Astrocyte (in vitro differentiated cells and primary cell): ENCODE data around the gene KLHL24. TPM values are rescaled to one million over a fixed set of nuclear protein-coding genes. Genes with fewer than 3 reads are reported as not detected.
"Not testable (repeated sequence)": the region's sequence is repeated elsewhere in the genome, so short reads cannot be mapped to it uniquely, and the experiment has no call there.

Source experiments
- DNase-seq: peaks from one replicate; pipeline ENCODE4 v3.0.0-alpha.2; 2010; ENCODE audit warnings: low read depth
- FAIRE-seq: peaks from 2 replicates; lab custom pipeline; 2011; peaks lifted over from hg19 to GRCh38; lab: Jason Lieb, UNC
- H2AFZ ChIP-seq: 2 replicates; pipeline ENCODE4 v1.6.0; 2012; ENCODE audit warnings: low read depth, low read length, inconsistent platforms
- H3K27ac ChIP-seq: 2 replicates; pipeline ENCODE4 v1.5.1; 2011; ENCODE audit warnings: low read depth, low read length, inconsistent platforms
- H3K27me3 ChIP-seq: 2 replicates; pipeline ENCODE4 v1.6.0; 2011; ENCODE audit warnings: low read length, inconsistent platforms; ENCODE audit not compliant: insufficient read depth
- H3K36me3 ChIP-seq: 2 replicates; pipeline ENCODE4 v1.5.1; 2011; ENCODE audit warnings: low read length, inconsistent platforms; ENCODE audit not compliant: insufficient read depth
- H3K4me1 ChIP-seq: 2 replicates; pipeline ENCODE4 v1.5.1; 2011; ENCODE audit warnings: low read length, inconsistent platforms; ENCODE audit not compliant: insufficient read depth
- H3K4me2 ChIP-seq: 2 replicates; pipeline ENCODE4 v1.6.0; 2012; ENCODE audit warnings: low read length, inconsistent platforms
- H3K4me3 ChIP-seq: 2 replicates; pipeline ENCODE4 v1.5.1; 2011; ENCODE audit warnings: low read depth, mild to moderate bottlenecking, low read length, inconsistent platforms; ENCODE audit not compliant: insufficient read depth
- H3K79me2 ChIP-seq: 2 replicates; pipeline ENCODE4 v1.6.0; 2012; ENCODE audit warnings: mild to moderate bottlenecking, low read length, inconsistent platforms; ENCODE audit not compliant: insufficient read depth
- H3K9ac ChIP-seq: 2 replicates; pipeline ENCODE4 v1.6.0; 2012; ENCODE audit warnings: mild to moderate bottlenecking, low read length, inconsistent platforms
- H3K9me3 ChIP-seq: 2 replicates; pipeline ENCODE4 v1.5.1; 2012; ENCODE audit warnings: low read depth, mild to moderate bottlenecking, low read length, inconsistent platforms; ENCODE audit not compliant: insufficient read depth
- H4K20me1 ChIP-seq: 2 replicates; pipeline ENCODE4 v1.6.0; 2012; ENCODE audit warnings: low read length, inconsistent platforms; ENCODE audit not compliant: insufficient read depth
- H3K27ac Mint-ChIP-seq: one replicate; pipeline ENCODE4 v1.8.0; 2021; ENCODE audit warnings: mild to moderate bottlenecking, mixed read lengths; ENCODE audit not compliant: unreplicated experiment
- H3K27me3 Mint-ChIP-seq: one replicate; pipeline ENCODE4 v1.8.0; 2021; ENCODE audit warnings: low read depth, mixed read lengths; ENCODE audit not compliant: unreplicated experiment
- H3K36me3 Mint-ChIP-seq: one replicate; pipeline ENCODE4 v1.8.0; 2021; ENCODE audit warnings: low read depth, mixed read lengths; ENCODE audit not compliant: unreplicated experiment
- H3K4me1 Mint-ChIP-seq: one replicate; pipeline ENCODE4 v1.8.0; 2021; ENCODE audit warnings: low read depth, mixed read lengths; ENCODE audit not compliant: unreplicated experiment
- H3K4me3 Mint-ChIP-seq: one replicate; pipeline ENCODE4 v1.8.0; 2021; ENCODE audit warnings: mild to moderate bottlenecking, moderate library complexity, mixed read lengths; ENCODE audit not compliant: unreplicated experiment
- H3K9me3 Mint-ChIP-seq: one replicate; pipeline ENCODE4 v1.8.0; 2021; ENCODE audit warnings: mild to moderate bottlenecking, mixed read lengths; ENCODE audit not compliant: unreplicated experiment
- CTCF ChIP-seq: IDR thresholded peaks from 2 replicates; pipeline ENCODE4 v1.5.1; 2011; ENCODE audit warnings: low read depth, mild to moderate bottlenecking, inconsistent platforms, low read length, moderate library complexity; ENCODE audit not compliant: insufficient read depth
- EZH2 ChIP-seq: IDR thresholded peaks from 2 replicates; pipeline ENCODE4 v1.6.1; 2012; ENCODE audit warnings: mild to moderate bottlenecking, low read length, inconsistent platforms; ENCODE audit not compliant: insufficient read depth
- total RNA-seq: library from RNA; stranded (reverse); gene quantifications from 2 replicates; pipeline ENCODE4 v1.2.1, GENCODE V29; 2021

Gene KLHL24
- total RNA-seq, 1 donor from 2014 or later = 38.7 TPM

GRCh38 chr3:183701744-183702143, 66.3 kb downstream of the KLHL24 start:
- H3K4me1 ChIP-seq = peaks cover 9% of the 10 kb centered on the region
- H3K27me3 Mint-ChIP-seq = no peaks in the 10 kb centered on the region
- H3K4me3 ChIP-seq = no peak overlapping the region
- H3K4me2 ChIP-seq = no peak overlapping the region
- TF ChIP-seq CTCF (no peak), EZH2 (no peak)
- H3K27ac ChIP-seq = no peak overlapping the region
- no peak for FAIRE-seq
- H3K4me3 Mint-ChIP-seq = no peak overlapping the region
- H3K9ac ChIP-seq = no peak overlapping the region
- H3K27ac Mint-ChIP-seq = peak overlapping the region; percentile 3
- no peak for DNase-seq
- no peaks in the 10 kb centered on the region for H3K27me3 ChIP-seq
- no peaks in the 10 kb centered on the region for H3K9me3 Mint-ChIP-seq
- H4K20me1 ChIP-seq = peaks cover 75% of the 10 kb centered on the region
- H3K79me2 ChIP-seq = peaks cover 91% of the 10 kb centered on the region
- no peaks in the 10 kb centered on the region for H3K9me3 ChIP-seq
- H2AFZ ChIP-seq = no peak overlapping the region
- H3K4me1 Mint-ChIP-seq = peaks cover 31% of the 10 kb centered on the region
- H3K36me3 ChIP-seq = peaks cover 2% of the 10 kb centered on the region
- peaks cover 6% of the 10 kb centered on the region for H3K36me3 Mint-ChIP-seq

- H3K4me1 ChIP-seq, H3K9me3 Mint-ChIP-seq, H2AFZ ChIP-seq, H3K27me3 Mint-ChIP-seq, H3K9me3 ChIP-seq, H3K27ac ChIP-seq, H3K27me3 ChIP-seq, H3K4me2 ChIP-seq, H3K9ac ChIP-seq, DNase-seq, FAIRE-seq, H3K27ac Mint-ChIP-seq, H3K4me3 ChIP-seq, H3K36me3 ChIP-seq, H3K36me3 Mint-ChIP-seq: not testable (repeated sequence)
- H3K79me2 ChIP-seq = peaks cover 100% of the 10 kb centered on the region
- H4K20me1 ChIP-seq = peaks cover 94% of the 10 kb centered on the region
- Mint-ChIP-seq H3K4me1 (peaks cover 27% of the 10 kb centered on the region), H3K4me3 (peak overlapping the region; percentile 5)
These were observed 68.5 kb downstream of the KLHL24 start for GRCh38 chr3:183703892-183704291.

- H3K27me3 ChIP-seq = no peaks in the 10 kb centered on the region
- Mint-ChIP-seq H3K27ac (no peak overlapping the region), H3K9me3 (no peaks in the 10 kb centered on the region), H3K4me1 (peaks cover 6% of the 10 kb centered on the region), H3K4me3 (no peak overlapping the region), H3K27me3 (no peaks in the 10 kb centered on the region), H3K36me3 (no peaks in the 10 kb centered on the region)
- no peaks in the 10 kb centered on the region for H3K36me3 ChIP-seq
- no peaks in the 10 kb centered on the region for H3K4me1 ChIP-seq
- peaks cover 99% of the 10 kb centered on the region for H3K79me2 ChIP-seq
- H3K9me3 ChIP-seq = no peaks in the 10 kb centered on the region
- H4K20me1 ChIP-seq = peaks cover 90% of the 10 kb centered on the region
- no peak overlapping the region for H3K9ac ChIP-seq
- TF ChIP-seq EZH2 = no peak
- no peak for TF ChIP-seq CTCF
- H3K4me3 ChIP-seq = no peak overlapping the region
- no peak overlapping the region for H3K27ac ChIP-seq
- peak; percentile 19 for DNase-seq
- FAIRE-seq = no peak
- no peak overlapping the region for H2AFZ ChIP-seq
- no peak overlapping the region for H3K4me2 ChIP-seq
These were observed 74.8 kb downstream of the KLHL24 start for GRCh38 chr3:183710231-183710630.
